GM12872 (cell line): ENCODE data around the gene CDH1.

Experiments
- CTCF ChIP-seq: IDR thresholded peaks from 3 replicates; pipeline ENCODE4 v1.5.1; 2011; ENCODE audit warnings: low read depth, mild to moderate bottlenecking, low read length, moderate library complexity; ENCODE audit not compliant: insufficient read depth

Gene CDH1

GRCh38 chr16:68732741-68733399 is 4.2 kb upstream of the CDH1 start:
- no peak for TF ChIP-seq CTCF

GRCh38 chr16:68733570-68733969 is 3.5 kb upstream of the CDH1 start:
- no peak for TF ChIP-seq CTCF

GRCh38 chr16:68734782-68735181 is 2.3 kb upstream of the CDH1 start:
- no peak for TF ChIP-seq CTCF

- no peak for TF ChIP-seq CTCF
These were observed 531 bp upstream of the CDH1 start for GRCh38 chr16:68736561-68736960.

GRCh38 chr16:68737730-68738629 is 888 bp downstream of the CDH1 start:
- no peak for TF ChIP-seq CTCF

- no peak for TF ChIP-seq CTCF
These were observed 3.0 kb downstream of the CDH1 start for GRCh38 chr16:68739964-68740627.
